ENCODE results near the gene ADAR. TPM values are rescaled to one million over a fixed set of nuclear protein-coding genes. Genes with fewer than 3 reads are reported as not detected.

The ADAR gene
- polyA plus RNA-seq, 1 donor (not counting 4 experiments of a cell fraction or from before 2014, with no cell fraction given) = 148 TPM

- H3K36me3 ChIP-seq (ENCODE audit: control insufficient read depth in 2 of 2, extremely low read depth in 1 of 2, insufficient read depth in 2 of 2, low read length in 2 of 2) = peaks cover 71 to 74% of the 10 kb centered on the region in 2 experiments
- dilution Hi-C loops (cut with MboI; ENCODE audit: extremely low pct_ligation_motif_present, low sequenced_read_pairs) = no loop called here
- H4K20me1 ChIP-seq (ENCODE audit: control insufficient read depth, extremely low read depth, insufficient read depth, low read length) = peaks cover 6% of the 10 kb centered on the region
- H3K27ac ChIP-seq (ENCODE audit: control insufficient read depth, insufficient read depth, low read length) = no peak overlapping the region
- no peaks in the 10 kb centered on the region for H3K79me2 ChIP-seq (ENCODE audit: control insufficient read depth, insufficient read depth, low read length)
- no peak overlapping the region for H3K4me3 ChIP-seq (ENCODE audit: control insufficient read depth in 2 of 3, extremely low read depth in 1 of 3, insufficient read depth in 2 of 3, low read depth in 1 of 3, low read length in 3 of 3)
- no peaks in the 10 kb centered on the region for H3K9me3 ChIP-seq (ENCODE audit: control insufficient read depth, low read depth, low read length)
- no peak overlapping the region for H3K4me2 ChIP-seq (ENCODE audit: control insufficient read depth, extremely low read depth, insufficient read depth, low read depth, low read length)
- no peak for DNase-seq (ENCODE audit: low read depth, low spot score)
- H3K27me3 ChIP-seq (ENCODE audit: control insufficient read depth, extremely low read depth, insufficient read depth, low read length) = no peaks in the 10 kb centered on the region
- no peaks in the 10 kb centered on the region for H3K9me1 ChIP-seq (ENCODE audit: control insufficient read depth, extremely low read depth, insufficient read depth, low read length)
- no peak overlapping the region for H2AFZ ChIP-seq (ENCODE audit: control insufficient read depth, low read length)
- H3K4me1 ChIP-seq (ENCODE audit: control insufficient read depth, extremely low read depth, insufficient read depth, low read length) = no peaks in the 10 kb centered on the region
- no peak overlapping the region for H3K9ac ChIP-seq (ENCODE audit: control insufficient read depth, extremely low read depth, insufficient read depth, low read length)
- no peak for FAIRE-seq
- TF ChIP-seq CTCF (optimal IDR thresholded peaks at IDR 0.05 in 1 of 3, IDR thresholded peaks at IDR 0.05 in 1 of 3, conservative IDR thresholded peaks at IDR 0.05 in 1 of 3; ENCODE audit: extremely low read depth in 1 of 3, insufficient read depth in 2 of 3, low read length in 3 of 3) (no peak), EZH2 (IDR thresholded peaks at IDR 0.05; ENCODE audit: low read length) (no peak)
Observed at GRCh38 chr1:154583773-154584172, 24.2 kb downstream of the ADAR start.

GRCh38 chr1:154582885-154583284 lies 25.1 kb downstream of the ADAR start:
- peaks cover 67 to 71% of the 10 kb centered on the region in 2 experiments for H3K36me3 ChIP-seq (ENCODE audit: control insufficient read depth in 2 of 2, extremely low read depth in 1 of 2, insufficient read depth in 2 of 2, low read length in 2 of 2)
- H3K9me3 ChIP-seq (ENCODE audit: control insufficient read depth, low read depth, low read length) = no peaks in the 10 kb centered on the region
- FAIRE-seq (no peak), DNase-seq (ENCODE audit: low read depth, low spot score) (no peak)
- dilution Hi-C loops (cut with MboI; ENCODE audit: extremely low pct_ligation_motif_present, low sequenced_read_pairs) = no loop called here
- no peaks in the 10 kb centered on the region for H3K27me3 ChIP-seq (ENCODE audit: control insufficient read depth, extremely low read depth, insufficient read depth, low read length)
- H2AFZ ChIP-seq (ENCODE audit: control insufficient read depth, low read length) = no peak overlapping the region
- H3K79me2 ChIP-seq (ENCODE audit: control insufficient read depth, insufficient read depth, low read length) = no peaks in the 10 kb centered on the region
- no peaks in the 10 kb centered on the region for H3K9me1 ChIP-seq (ENCODE audit: control insufficient read depth, extremely low read depth, insufficient read depth, low read length)
- H3K27ac ChIP-seq (ENCODE audit: control insufficient read depth, insufficient read depth, low read length) = no peak overlapping the region
- no peak overlapping the region for H3K9ac ChIP-seq (ENCODE audit: control insufficient read depth, extremely low read depth, insufficient read depth, low read length)
- TF ChIP-seq CTCF (optimal IDR thresholded peaks at IDR 0.05 in 1 of 3, IDR thresholded peaks at IDR 0.05 in 1 of 3, conservative IDR thresholded peaks at IDR 0.05 in 1 of 3; ENCODE audit: extremely low read depth in 1 of 3, insufficient read depth in 2 of 3, low read length in 3 of 3) (no peak), EZH2 (IDR thresholded peaks at IDR 0.05; ENCODE audit: low read length) (no peak)
- no peak overlapping the region for H3K4me2 ChIP-seq (ENCODE audit: control insufficient read depth, extremely low read depth, insufficient read depth, low read depth, low read length)
- no peaks in the 10 kb centered on the region for H3K4me1 ChIP-seq (ENCODE audit: control insufficient read depth, extremely low read depth, insufficient read depth, low read length)
- peaks cover 6% of the 10 kb centered on the region for H4K20me1 ChIP-seq (ENCODE audit: control insufficient read depth, extremely low read depth, insufficient read depth, low read length)
- H3K4me3 ChIP-seq (ENCODE audit: control insufficient read depth in 2 of 3, extremely low read depth in 1 of 3, insufficient read depth in 2 of 3, low read depth in 1 of 3, low read length in 3 of 3) = no peak overlapping the region
